HG02973 (cell line): Measurements from ENCODE around the gene USP12.
"Not testable (repeated sequence)": the region's sequence is repeated elsewhere in the genome, so short reads cannot be mapped to it uniquely, and the experiment has no call there.

ENCODE experiments used
- ATAC-seq: cut with Tn5 transposase; IDR thresholded peaks from one replicate; pipeline ENCODE4 v1.9.1; 2021; ENCODE audit warnings: moderate library complexity; ENCODE audit not compliant: unreplicated experiment

The USP12 gene, protein sequence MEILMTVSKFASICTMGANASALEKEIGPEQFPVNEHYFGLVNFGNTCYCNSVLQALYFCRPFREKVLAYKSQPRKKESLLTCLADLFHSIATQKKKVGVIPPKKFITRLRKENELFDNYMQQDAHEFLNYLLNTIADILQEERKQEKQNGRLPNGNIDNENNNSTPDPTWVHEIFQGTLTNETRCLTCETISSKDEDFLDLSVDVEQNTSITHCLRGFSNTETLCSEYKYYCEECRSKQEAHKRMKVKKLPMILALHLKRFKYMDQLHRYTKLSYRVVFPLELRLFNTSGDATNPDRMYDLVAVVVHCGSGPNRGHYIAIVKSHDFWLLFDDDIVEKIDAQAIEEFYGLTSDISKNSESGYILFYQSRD

DNA sequence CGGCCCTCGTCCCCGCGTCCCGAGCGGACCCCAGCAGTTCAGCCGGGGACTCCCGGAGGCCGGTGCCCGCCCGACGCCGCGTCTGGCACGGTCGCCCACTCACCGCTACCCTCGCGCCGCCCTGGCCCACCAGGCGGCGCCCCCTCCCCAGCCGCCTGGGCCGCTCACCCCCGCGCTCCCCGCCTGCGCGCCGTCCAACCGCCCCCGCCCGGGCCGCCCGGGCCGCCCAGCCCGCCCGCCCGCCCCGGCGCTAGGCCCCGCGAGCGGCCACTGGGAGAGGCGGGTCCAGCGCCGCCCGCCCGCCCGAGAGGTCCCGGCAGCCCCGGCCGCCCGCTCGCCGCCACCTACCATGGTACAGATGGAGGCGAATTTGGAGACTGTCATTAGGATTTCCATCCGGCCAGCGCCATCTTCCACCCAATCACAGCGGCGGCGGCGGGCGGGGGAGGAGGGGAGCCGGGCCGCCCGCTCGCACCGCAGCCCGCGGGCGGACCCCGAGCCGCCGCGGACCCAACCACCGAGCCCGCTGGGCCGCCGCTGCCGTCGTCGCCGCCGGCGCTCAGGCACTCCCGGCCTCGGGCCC is at the start of gene USP12:
Gene USP12, minus strand, starts transcription at position 568 of the 583 bp plus-strand sequence. Its CDS starts 172 bp downstream, at position 396.
- peak; percentile 12 for ATAC-seq

DNA sequence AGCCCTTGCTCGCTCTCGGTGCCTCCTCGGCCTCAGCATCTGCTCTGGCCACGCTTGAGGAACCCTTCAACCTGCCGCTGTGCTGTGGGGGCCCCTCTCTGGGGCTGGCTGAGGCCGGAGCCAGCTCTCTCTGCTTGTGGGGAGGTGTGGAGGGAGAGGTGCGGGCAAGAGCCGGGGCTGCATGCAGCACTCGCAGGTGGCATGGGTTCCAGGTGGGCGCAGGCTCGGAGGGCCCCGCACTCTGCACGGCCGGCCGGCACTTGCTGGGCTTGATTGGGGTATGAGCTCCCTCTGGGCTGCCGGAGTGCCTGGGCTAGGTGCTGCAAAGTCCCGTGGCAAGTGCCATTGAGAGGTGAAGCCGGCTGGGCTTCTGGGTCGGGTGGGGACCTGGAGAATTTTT is 48.0 kb upstream of the USP12 start:
- ATAC-seq = no peak

GRCh38 chr13:27218861-27219260 is 47.2 kb upstream of the USP12 start:
- ATAC-seq = not testable (repeated sequence)

- ATAC-seq = not testable (repeated sequence)
Observed at GRCh38 chr13:27217791-27218190, 46.2 kb upstream of the USP12 start.

GRCh38 chr13:27213386-27213785 is 41.8 kb upstream of the USP12 start:
- not testable (repeated sequence) for ATAC-seq

DNA sequence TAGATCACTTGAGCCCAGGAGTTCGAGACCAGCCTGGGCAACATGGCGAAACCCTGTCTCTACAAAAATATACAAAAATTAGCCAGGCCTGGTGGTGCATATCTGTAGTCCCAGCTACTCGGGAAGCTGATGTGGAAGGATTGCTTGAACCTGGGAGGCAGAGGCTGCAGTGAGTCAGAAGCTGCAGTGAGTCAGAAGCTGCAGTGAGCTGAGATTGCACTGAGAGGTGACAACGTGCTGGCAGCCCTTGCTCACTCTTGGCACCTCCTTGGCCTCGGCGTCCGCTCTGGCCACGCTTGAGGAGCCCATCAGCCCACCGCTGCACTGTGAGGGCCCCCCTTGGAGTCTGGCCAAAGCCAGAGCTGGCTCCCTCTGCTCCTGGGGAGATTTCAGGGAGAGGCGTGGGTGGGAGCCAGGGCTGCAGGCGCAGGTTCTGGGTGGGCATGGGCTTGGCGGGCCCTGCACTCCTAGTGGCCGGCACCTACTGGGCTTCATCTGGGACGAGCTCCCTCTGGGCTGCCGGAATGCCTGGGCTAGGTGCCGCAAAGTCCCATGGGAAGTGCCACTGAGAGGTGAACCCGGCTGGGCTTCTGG is 40.3 kb upstream of the USP12 start:
- no peak for ATAC-seq

- ATAC-seq = no peak
Observed at GRCh38 chr13:27211271-27211670, 39.7 kb upstream of the USP12 start.

DNA sequence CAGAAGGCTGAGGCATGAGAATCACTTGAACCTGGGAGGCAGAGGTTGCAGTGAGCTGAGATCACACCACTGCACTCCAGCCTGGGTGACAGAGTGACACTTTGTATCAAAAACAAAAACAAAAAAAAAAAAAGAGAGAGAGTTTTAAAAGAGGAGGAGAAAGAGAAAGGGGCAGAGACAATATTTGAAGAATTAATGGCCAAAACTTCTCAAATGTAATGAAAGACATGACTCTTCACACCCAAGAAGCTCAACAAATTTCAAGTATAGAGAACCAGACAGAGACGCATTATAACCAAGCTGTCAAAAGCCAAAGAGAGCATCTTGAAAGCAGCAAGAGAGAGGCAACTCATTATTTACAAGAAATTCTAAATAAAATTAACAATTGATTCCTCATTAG is 36.9 kb upstream of the USP12 start:
- ATAC-seq = no peak

DNA sequence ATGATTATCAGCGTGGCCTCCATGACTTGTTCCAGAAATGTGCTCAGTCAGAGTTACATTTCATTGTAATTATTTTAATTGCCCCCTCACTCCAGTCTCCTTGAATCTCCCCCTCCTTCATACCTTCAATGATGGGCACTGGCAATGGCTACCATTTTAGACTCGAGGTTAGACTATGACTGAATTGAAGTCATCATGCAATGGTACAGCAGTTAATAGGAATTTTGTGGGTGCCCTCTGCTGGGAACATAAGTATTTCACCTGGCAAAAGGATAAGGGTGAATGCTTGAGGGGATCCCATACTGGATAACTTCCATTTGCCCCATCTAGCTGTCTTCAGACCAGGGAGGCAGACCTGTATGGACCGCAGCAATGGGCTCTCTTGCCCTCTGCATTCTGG is 32.2 kb upstream of the USP12 start:
- no peak for ATAC-seq

- ATAC-seq = no peak
Observed at GRCh38 chr13:27203186-27203585, 31.6 kb upstream of the USP12 start.

DNA sequence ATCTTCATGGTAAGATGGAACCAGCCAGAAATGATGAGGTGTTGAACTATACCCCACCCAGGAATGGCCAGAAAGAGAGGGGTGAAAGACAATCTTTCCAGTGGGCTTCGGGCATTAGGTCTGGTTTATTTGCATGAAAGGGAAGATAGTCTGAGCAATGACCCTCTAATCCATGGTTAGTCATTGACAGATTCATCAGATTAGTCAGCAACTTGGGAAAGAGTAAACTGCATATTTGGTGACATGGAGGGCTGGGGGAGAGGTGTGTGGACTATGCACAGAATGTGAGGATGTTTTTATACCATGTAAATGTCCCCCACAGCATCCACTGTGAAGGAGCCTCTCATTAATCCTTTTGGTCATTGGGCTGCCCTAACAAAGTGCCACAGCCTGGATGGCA is 30.1 kb upstream of the USP12 start:
- no peak for ATAC-seq

GRCh38 chr13:27200413-27201070 is 28.9 kb upstream of the USP12 start:
- no peak for ATAC-seq

DNA sequence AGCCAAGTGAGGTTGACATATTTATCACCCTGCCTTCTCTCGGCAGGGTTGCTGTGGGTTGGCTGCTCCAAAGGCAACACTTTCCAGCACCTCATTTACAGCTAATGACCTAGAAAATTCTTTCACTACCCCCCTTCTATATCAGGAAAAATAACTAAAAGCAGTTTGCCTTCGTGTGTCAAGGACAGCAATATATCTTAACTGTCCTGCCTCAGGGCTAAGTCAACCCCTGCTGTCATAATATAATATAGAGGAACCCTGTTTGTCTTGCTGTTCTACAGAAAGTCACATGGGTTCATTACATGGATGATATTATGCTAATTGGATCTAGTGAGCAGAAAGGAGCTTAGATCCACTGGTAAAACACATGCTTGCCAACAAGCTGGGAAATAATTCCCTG is 28.1 kb upstream of the USP12 start:
- ATAC-seq = no peak

DNA sequence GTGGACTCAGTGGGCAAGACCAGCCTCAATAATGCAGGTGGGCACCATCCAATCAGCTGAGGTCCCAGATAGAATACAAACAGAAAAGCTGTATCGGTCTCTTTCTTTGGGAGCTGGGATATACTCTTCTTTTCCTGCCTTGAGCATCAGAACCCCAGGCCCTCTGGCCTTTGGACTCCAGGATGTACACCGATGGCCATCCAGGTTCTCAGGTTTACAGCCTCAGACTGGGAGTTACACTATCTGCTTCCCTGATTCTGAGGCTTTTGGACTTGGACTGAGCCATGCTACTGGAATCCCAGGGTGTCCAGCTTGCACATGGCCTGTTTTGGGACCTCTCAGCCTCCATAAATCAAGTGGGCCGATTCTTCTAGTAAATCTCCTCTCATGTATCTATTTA is 27.6 kb upstream of the USP12 start:
- ATAC-seq = no peak

GRCh38 chr13:27194895-27195764 is 23.5 kb upstream of the USP12 start:
- ATAC-seq = no peak

DNA sequence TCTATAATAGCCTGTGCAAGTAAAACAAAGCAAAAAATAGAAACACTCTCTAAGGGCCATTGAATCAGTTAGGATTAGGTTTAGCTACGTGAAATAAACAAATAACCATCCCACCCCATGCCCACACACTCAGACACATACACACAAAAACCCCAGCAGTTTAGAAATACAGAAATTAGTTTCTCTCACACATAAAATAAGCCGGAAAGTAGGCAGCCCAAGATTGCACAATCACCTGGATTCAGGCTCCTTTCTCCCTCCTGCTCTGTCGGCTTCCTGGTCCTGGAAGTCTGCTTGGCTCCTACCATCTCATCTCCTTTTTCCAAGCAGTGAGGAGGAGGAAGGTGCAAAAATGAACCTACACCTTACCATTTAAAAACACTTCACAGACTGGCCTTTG is 22.6 kb upstream of the USP12 start:
- no peak for ATAC-seq

DNA sequence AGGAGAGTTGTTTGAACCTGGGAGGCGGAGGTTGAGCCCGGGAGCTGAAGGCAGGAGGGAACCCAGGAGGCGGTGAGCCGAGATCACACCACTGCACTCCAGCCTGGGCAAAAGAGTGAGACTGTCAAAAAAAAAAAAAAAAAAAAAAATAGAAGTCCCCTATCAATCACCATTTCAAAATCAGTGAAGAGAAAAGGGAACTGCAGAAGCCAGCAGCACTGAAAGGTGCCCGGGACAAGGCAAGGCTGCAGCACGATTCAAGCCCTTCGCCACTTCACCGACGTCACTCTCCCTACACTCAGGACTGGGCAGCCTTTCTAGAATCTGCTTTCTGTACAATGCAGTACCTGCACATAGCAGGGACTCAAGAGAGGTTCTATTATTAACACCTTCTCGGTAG is 21.9 kb upstream of the USP12 start:
- no peak for ATAC-seq

- ATAC-seq = no peak
Observed at GRCh38 chr13:27192973-27193372, 21.4 kb upstream of the USP12 start.

DNA sequence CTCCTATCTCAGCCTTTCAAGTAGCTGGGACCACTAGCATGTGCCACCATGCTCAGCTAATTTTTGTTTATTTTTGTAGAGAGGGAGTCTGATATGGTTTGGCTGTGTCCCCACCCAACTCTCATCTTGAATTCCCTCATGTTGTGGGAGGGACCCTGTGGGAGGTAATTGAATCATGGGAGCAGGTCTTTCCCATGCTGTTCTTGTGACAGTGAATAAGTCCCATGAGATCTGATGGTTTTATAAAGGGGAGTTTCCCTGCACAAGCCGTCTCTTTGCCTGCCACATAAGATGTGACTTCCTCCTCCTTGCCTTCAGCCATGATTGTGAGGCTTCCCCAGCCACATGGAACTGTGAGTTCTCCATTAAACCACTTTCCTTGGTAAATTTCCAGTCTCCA is 20.8 kb upstream of the USP12 start:
- not testable (repeated sequence) for ATAC-seq

DNA sequence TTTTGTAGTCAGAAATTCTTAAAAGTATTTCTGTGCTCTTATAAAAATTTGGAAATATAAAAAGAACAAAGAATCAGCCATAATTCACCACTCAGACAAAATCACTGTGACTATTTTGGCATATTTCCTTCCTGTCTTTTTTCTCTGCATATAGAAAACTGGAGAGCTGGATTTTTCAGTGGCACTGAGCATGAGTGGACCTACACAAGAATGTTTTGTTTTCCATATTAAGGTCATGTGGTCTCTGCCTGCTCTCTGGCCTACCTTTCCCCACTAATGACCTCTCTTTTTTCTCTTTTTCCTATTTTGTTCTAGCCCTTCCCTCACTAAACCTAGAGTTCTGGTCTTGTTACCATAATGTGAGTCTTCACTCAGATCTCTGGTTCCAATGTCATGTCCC is 17.6 kb upstream of the USP12 start:
- no peak for ATAC-seq

- ATAC-seq = no peak
Observed at GRCh38 chr13:27188239-27188638, 16.6 kb upstream of the USP12 start.
